ENCODE data around the gene ZMIZ1.

The ZMIZ1 gene

DNA sequence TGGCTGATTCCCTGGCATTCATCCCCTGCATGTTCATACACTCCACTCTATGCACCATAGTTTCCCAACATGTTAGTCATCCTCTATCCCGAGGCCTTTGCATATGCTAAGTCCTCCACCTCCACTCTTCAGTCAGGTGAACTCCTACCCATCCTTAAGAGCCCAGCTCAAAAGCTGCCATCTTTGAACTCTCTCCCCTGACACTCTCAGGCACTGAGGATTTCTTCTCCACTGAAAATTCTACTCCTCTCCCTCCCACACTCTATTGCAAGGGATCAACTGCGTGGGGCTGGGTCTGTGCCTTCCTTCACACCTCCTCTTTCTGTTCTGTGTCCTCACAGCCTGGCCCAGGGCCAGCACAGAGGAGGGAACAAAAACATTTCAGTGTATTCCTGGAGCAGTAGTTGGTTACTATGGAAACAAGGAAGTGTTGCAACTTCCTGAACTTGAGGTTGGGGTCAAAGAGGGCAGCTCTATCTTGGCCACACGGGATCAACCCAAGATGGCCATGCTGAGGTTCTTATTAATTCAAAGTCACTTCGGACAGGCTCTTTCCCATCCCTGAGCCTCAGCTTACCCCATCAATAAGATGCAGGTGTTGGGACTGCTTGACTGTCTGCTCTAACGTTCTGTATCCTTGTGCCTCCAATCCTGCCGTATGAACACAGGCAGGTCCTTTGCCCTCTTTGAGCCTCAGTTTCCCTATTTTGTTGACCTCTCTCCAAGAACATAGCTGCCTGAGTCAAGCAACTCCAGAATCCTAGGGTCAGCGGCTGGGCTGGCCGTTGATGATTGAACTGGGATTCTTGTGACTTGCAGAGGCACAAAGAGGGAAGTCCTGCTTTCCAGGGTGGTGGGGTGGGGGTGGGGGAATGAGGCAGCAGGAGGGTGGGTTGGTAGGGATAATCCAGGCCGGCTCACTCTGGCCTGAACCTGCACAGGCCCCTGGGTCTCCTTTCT lies 15.5 kb downstream of the ZMIZ1 start:
- peak; percentile 97 for DNase-seq

- DNase-seq, result peak; percentile 21
Observed at GRCh38 chr10:79084972-79085597, 16.3 kb downstream of the ZMIZ1 start.

DNA sequence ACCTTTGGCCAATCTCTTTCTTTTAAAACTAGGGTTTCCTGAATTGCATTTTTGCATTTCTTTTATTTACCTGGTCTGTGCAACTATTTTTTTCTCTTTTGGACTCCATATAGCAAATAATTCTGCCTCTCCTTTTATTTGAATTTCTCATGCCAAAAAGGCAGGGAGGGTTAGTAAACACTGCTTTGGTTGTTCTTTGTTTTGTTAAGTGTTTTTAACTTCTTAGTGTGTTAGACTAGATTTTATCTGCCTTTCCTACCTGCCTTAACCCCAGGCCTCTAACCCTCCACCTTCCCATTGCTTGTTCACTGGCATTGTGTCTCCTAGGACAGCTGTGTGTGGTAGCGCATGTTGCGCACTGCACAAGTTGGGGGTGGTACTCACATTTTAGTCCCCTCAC lies 18.1 kb downstream of the ZMIZ1 start:
- no peak for DNase-seq

DNA sequence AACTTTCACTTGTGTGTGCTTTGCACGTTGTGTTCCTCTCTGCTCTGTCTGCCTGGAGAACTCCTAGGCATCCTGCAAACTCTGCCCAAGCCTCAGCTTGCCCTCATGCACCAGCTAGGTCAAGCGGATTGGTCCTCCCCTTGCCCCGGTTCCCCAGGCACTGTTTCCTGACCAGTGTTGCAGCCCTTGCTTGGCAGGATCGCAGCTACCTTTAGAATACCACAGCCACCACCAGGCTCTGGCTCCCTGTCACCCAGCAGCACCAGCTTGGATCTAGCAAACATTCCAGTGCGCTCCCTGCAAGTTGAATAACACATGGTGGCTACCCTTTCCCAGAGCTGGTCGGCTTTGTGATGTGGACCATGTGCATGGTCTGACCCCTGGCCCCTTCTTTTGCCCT lies 19.0 kb downstream of the ZMIZ1 start:
- no peak for DNase-seq

- DNase-seq, result no peak
Observed at GRCh38 chr10:79088176-79088575, 19.4 kb downstream of the ZMIZ1 start.

- no peak for DNase-seq
Observed at GRCh38 chr10:79088613-79089355, 20.0 kb downstream of the ZMIZ1 start.

- DNase-seq, result no peak
Observed at GRCh38 chr10:79089632-79090031, 20.9 kb downstream of the ZMIZ1 start.

DNA sequence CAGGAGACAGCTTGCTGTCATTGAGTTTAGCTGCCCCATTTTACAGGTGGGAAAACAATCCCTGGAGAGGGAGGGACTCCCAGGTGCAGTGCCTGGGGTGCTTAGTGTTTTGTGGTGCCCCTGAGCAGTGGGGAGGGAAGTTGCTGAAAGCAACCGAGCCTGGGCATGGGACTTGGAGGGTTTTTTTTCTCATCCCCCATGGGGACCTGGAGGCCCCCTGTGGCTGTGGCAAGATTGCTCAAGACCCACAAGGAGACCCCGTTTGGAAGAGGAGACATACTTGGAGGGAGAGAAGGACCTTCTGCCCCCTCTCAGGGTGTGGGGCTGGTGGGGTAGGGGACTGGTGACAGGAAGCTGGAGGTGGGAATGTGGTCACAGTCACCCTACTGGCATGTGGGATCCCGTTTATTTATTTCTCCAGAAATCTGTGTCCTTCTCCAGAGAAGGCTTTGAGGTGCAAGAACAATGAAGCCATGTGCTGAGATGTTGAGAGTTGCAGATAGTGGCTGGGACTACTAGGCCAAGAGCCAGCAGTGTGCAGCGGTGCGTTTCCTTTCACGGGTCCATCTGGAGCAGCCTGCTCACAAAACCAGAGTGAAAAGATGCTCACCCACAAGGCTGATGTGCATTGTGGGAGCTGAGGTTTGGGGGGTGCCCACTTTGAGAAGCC lies 21.5 kb downstream of the ZMIZ1 start:
- no peak for DNase-seq

DNA sequence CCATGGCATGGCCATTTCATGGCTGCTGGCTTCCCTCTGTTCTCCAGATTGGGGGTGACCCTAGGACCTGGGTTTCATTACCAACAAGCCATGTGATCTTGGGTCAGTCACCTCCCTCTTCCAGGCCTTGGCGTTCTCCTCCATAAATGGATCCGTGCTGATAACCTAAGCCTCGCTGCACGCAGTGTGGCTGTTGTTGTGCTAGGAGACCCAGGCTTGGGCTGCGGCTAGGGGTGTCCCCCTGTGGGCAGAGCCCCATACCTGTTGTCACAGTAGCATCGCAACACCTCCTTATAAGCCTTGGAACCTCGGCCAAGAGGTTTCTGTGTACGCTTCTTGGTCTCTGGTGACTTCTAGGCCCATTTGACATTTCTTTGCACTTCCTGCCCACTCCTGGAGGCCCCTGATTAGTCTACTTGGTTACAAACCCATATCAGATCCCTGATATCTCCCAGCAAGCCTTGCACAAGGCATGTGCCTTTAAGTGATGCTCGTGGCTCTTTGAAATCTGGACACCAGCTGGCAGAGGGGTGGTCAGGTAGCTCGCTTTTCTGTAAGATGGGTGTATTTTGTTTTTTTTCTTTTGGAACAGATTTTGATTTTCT lies 23.6 kb downstream of the ZMIZ1 start:
- DNase-seq, result no peak

GRCh38 chr10:79093658-79094411 lies 25.1 kb downstream of the ZMIZ1 start:
- DNase-seq, result peak; percentile 53

DNA sequence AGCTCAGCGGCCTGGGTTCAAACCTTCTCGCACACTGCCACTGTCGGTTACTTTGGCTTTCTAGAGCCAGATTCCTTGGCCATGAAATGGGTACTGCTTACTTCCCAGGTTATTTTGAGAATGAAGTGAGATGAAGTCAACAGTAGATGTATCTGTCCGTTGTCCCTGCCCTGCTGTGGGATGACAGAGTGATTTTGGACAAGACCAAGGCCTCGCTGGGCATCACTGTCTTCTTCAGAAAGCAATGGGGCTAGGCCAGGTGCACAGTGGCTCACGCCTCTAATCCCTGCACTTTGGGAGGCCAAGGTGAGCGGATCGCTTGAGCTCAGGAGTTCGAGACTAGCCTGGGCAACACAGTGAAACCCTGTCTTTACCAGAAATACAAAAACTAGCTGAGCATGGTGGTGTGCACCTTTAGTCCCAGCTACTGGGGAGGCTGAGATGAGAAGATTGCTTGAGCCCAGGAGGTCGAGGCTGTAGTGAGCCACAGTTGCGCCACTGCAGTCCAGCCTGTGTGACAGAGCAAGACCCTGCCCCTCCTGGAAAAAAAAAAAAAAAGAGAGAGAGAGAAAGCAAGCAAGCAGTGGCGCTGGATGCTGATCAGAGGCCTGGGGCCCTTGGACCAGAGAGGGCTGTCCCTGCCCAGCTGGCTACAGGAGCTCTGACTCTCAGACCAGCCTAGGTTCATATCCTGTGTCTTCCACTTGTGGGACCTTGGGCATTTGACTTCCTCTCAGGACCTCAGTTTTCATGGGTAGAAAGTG lies 25.8 kb downstream of the ZMIZ1 start:
- no peak for DNase-seq

GRCh38 chr10:79095316-79095715 lies 26.6 kb downstream of the ZMIZ1 start:
- no peak for DNase-seq

DNA sequence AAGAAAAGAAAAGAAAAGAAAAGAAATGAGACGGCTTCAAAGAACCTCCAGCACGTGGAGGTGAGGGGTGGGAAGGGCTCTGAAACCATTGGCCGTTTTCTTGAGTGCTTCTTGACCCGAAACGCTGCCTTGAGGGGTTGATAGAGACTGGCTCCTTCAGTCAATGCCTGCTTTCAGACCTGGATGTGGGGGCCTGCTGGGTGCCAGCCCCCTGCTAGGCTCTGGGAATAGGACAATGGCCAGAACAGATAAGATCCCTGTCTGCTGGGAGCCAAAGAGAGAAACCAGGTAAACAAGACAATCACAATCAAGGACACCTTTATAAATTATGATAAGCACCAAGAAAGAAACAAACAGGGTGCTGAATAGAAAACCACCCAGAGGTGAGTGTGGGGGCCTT lies 27.7 kb downstream of the ZMIZ1 start:
- no peak for DNase-seq

DNA sequence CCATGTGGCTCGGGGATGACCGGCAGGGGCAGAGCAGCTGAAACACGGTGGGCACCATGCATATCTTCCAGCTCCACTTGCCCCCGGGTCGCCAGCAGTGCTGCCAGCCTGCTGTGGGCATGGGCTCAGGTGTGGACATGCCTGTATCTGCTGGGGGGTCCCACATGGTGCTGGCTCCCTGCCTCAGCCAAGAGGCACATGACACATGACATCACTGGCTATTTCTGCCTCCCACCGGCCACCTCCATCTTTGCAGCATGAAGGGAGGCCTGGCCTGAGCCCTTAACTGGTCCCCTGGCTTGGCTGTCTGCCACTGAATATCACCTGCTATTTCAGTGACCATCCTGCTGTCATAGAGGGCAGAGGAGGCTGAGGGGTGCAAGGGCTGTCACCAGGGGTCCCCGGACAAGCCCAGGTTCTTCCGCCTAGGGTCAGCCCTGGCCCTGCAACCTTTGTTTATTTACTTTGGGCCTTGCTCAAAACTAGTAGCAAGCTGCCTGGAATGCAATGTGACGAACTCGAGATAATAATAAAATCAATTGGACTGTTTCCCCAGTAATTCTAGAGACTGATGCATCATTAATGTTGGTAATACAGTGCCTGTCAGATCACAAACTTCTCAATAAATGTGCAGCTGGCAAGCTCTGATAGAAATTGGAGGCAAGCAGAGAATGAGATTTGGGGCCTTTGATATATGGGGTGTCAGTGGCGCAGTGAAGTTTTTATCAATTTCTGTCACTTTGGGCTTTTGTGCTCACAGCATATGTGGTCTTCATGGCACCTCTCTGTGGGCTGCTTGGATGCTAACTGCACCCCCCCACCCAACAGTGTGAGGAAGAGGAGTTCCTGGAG lies 28.5 kb downstream of the ZMIZ1 start:
- no peak for DNase-seq

GRCh38 chr10:79098061-79098460 lies 29.3 kb downstream of the ZMIZ1 start:
- no peak for DNase-seq

DNA sequence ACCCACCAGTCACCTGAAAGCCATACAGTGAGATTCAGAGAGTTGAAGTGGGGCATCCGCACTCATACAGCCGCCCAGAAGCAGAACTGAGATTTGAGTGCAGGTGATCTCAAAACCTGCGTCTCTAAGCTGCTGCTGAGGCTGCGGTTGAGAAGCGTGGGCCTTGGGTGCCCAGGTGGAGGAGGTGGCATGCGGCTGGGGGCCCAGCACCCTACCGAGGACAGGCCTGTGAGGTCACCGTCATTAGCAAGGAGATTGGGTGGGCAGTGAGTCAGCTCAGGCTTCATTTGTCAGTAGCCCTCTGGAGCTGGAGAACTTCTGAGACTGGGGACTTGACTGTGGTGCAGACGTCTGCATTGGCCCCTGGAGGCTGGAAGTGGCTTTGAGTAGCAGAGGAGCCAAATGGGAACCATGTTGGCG lies 29.8 kb downstream of the ZMIZ1 start:
- no peak for DNase-seq

- no peak for DNase-seq
Observed at GRCh38 chr10:79099898-79100448, 31.2 kb downstream of the ZMIZ1 start.

DNA sequence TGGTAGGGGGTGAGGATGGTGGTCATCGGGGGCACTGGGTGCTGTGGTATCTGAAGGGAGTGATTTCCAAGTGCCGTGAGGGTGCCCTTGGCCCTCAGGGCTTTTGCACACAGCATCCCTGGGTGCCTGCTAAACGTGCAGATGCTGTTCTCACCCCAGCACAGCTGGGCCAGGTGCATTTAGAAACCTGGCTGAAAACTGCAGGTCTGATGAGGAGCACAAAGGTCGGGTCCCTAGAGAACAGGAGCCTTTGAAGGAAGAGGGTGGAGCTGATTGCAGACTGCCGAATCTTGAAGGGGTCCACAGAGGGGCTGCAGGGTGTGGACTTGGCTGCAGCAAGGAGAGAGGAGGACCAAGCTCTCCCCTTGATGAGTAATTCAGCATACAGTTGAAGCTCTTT lies 32.0 kb downstream of the ZMIZ1 start:
- no peak for DNase-seq

Measured in inflammatory macrophage treated with lipopolysaccharide for 4 hours (primary cell).